Measurements from ENCODE around the gene P2RY4.

DNA sequence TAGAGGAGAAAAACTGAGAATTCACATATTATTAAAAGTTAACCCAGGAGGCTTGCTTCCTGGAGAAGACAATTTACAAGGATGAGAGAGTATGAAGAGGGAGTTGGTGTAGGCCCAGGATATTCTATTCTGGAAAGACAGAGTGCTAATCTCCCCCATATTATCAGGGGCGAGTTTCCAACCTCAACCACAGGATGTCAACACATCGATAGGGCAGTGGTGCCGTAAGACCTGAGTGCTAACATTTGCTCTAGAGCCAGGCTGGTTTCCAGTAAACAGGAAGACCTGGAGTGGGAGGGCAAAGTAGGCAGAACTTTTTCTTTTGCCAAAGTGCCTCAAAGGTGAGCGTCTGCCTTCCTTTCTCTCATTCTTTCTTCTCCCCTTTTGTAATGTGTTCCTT lies 28.3 kb downstream of the P2RY4 start:
- TF ChIP-seq, protein P1, sequence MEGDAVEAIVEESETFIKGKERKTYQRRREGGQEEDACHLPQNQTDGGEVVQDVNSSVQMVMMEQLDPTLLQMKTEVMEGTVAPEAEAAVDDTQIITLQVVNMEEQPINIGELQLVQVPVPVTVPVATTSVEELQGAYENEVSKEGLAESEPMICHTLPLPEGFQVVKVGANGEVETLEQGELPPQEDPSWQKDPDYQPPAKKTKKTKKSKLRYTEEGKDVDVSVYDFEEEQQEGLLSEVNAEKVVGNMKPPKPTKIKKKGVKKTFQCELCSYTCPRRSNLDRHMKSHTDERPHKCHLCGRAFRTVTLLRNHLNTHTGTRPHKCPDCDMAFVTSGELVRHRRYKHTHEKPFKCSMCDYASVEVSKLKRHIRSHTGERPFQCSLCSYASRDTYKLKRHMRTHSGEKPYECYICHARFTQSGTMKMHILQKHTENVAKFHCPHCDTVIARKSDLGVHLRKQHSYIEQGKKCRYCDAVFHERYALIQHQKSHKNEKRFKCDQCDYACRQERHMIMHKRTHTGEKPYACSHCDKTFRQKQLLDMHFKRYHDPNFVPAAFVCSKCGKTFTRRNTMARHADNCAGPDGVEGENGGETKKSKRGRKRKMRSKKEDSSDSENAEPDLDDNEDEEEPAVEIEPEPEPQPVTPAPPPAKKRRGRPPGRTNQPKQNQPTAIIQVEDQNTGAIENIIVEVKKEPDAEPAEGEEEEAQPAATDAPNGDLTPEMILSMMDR (IDR thresholded peaks at IDR 0.05), result no peak
- TF ChIP-seq, protein P2, sequence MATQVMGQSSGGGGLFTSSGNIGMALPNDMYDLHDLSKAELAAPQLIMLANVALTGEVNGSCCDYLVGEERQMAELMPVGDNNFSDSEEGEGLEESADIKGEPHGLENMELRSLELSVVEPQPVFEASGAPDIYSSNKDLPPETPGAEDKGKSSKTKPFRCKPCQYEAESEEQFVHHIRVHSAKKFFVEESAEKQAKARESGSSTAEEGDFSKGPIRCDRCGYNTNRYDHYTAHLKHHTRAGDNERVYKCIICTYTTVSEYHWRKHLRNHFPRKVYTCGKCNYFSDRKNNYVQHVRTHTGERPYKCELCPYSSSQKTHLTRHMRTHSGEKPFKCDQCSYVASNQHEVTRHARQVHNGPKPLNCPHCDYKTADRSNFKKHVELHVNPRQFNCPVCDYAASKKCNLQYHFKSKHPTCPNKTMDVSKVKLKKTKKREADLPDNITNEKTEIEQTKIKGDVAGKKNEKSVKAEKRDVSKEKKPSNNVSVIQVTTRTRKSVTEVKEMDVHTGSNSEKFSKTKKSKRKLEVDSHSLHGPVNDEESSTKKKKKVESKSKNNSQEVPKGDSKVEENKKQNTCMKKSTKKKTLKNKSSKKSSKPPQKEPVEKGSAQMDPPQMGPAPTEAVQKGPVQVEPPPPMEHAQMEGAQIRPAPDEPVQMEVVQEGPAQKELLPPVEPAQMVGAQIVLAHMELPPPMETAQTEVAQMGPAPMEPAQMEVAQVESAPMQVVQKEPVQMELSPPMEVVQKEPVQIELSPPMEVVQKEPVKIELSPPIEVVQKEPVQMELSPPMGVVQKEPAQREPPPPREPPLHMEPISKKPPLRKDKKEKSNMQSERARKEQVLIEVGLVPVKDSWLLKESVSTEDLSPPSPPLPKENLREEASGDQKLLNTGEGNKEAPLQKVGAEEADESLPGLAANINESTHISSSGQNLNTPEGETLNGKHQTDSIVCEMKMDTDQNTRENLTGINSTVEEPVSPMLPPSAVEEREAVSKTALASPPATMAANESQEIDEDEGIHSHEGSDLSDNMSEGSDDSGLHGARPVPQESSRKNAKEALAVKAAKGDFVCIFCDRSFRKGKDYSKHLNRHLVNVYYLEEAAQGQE (IDR thresholded peaks at IDR 0.05; ENCODE audit: low read depth, low read length), result no peak
- no peak for TF ChIP-seq TAF1 (IDR thresholded peaks at IDR 0.05; ENCODE audit: borderline replicate concordance, low read depth, low read length)
- no peak for TF ChIP-seq EP300 (IDR thresholded peaks at IDR 0.05; ENCODE audit: borderline replicate concordance in 1 of 2, low read depth in 1 of 2, low read length in 1 of 2)
- no peak for TF ChIP-seq POLR2AphosphoS5 (IDR thresholded peaks at IDR 0.05; ENCODE audit: low read depth, low read length)
- no peak for TF ChIP-seq JUND (IDR thresholded peaks at IDR 0.05)
- TF ChIP-seq MAX (IDR thresholded peaks at IDR 0.05; ENCODE audit: low read depth), result no peak

All from SK-N-SH (cell line).